ENCODE measurements around the gene GOLGA1. TPM values are rescaled to one million over a fixed set of nuclear protein-coding genes. Genes with fewer than 3 reads are reported as not detected.
"Not testable (repeated sequence)": the region's sequence is repeated elsewhere in the genome, so short reads cannot be mapped to it uniquely, and the experiment has no call there.

The GOLGA1 gene
- total and polyA plus RNA-seq, 9 donors = 9.1 to 14.2 (median 10.0) TPM

- no peaks in the 10 kb centered on the region for H3K9me3 ChIP-seq (replicated peaks; ENCODE audit: control insufficient read depth, low read depth, low read length)
- H3K27me3 ChIP-seq (ENCODE audit: control insufficient read depth, insufficient read depth, low read length) = no peaks in the 10 kb centered on the region
- DNase-seq = no peak
- H3K4me1 ChIP-seq (ENCODE audit: control insufficient read depth, insufficient read depth, low read length) = peaks cover 52% of the 10 kb centered on the region
- peak overlapping the region; percentile 93 for H3K27ac ChIP-seq (ENCODE audit: low read length)
- H3K36me3 ChIP-seq (ENCODE audit: control insufficient read depth, insufficient read depth, low read length) = no peaks in the 10 kb centered on the region
- H3K4me3 ChIP-seq (ENCODE audit: low read length) = no peak overlapping the region
- 74% methylated on average over 4 of the region's 14 CpGs for WGBS (ENCODE audit: insufficient coverage)
These were observed 99.6 kb downstream of the GOLGA1 start for GRCh38 chr9:124841075-124841821.

DNA sequence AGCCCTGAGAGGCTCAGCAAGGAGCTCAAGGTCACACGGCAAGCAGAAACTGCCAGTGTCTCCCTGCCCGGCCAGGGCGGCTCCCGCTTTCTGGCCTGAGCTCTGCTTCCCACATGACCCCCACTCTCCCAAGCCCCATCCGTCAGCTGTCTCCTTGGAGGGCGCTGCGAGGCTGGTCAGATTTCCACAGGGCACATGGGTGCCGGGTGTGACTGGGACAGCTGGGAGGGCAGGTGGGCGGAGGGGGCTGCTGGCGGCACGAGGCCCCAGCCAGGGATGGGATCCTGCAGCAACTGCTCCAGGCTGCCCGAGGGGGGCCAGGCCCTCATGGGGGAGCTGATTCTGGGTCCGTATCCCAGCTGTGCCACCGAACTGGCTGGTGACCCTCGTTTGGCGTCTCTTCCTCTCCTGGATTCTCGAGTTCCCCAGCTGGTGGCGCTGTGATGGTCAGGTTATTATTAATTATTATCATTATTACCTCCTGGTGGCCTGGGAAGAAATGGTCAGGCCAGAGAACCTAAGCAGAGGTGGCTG lies 100.5 kb downstream of the GOLGA1 start:
- peak; percentile 93 for DNase-seq
- Histone ChIP-seq H3K27ac (ENCODE audit: low read length) (peak overlapping the region; percentile 96), H3K4me3 (ENCODE audit: low read length) (no peak overlapping the region)

DNA sequence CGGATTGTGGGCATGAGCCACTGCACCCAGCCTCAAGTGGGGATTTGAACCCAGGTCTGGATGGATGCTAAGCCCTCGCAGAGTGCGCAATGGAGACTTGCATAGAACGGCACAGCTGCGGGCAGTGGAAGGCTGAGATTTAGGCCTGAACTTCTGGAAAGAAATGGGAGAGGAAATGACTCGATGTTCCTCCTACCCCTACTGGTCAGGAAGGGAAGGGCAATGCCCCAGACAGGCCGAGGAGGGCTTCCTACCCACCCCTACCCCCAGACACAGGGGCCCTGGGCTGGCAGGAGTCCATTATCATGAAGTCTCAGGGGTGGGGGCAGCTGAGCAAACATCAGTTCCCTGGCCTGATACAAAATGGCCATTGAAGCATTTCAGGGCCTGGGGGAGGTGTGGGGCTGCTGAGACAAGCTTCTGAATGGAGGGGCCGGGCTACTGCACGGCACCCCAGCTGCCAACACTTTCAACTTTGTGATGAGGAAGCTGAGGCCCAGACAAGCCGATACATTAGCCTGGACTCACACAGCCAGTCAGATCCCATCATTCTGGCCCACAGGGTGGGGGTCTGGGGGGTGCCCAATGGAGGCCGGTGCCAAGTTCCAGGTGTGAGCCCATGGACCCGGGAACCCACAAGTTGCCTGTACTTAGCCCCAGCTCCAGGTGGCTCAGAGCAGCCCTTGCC lies 101.1 kb downstream of the GOLGA1 start:
- peak; percentile 72 for DNase-seq
- Histone ChIP-seq H3K36me3 (ENCODE audit: control insufficient read depth, insufficient read depth, low read length) (no peaks in the 10 kb centered on the region), H3K9me3 (replicated peaks; ENCODE audit: control insufficient read depth, low read depth, low read length) (no peaks in the 10 kb centered on the region), H3K27ac (ENCODE audit: low read length) (peak overlapping the region; percentile 96), H3K4me3 (ENCODE audit: low read length) (no peak overlapping the region), H3K27me3 (ENCODE audit: control insufficient read depth, insufficient read depth, low read length) (no peaks in the 10 kb centered on the region), H3K4me1 (ENCODE audit: control insufficient read depth, insufficient read depth, low read length) (peaks cover 66% of the 10 kb centered on the region)
- 65% methylated on average over 5 of the region's 12 CpGs for WGBS (ENCODE audit: insufficient coverage)

More for the DNA sequence above, 100.5 kb downstream of the GOLGA1 start:
- Histone ChIP-seq H3K36me3 (ENCODE audit: control insufficient read depth, insufficient read depth, low read length) (no peaks in the 10 kb centered on the region), H3K4me1 (ENCODE audit: control insufficient read depth, insufficient read depth, low read length) (peaks cover 60% of the 10 kb centered on the region), H3K27me3 (ENCODE audit: control insufficient read depth, insufficient read depth, low read length) (no peaks in the 10 kb centered on the region), H3K9me3 (replicated peaks; ENCODE audit: control insufficient read depth, low read depth, low read length) (no peaks in the 10 kb centered on the region)
- 61% methylated on average over 5 of the region's 18 CpGs for WGBS (ENCODE audit: insufficient coverage)

DNA sequence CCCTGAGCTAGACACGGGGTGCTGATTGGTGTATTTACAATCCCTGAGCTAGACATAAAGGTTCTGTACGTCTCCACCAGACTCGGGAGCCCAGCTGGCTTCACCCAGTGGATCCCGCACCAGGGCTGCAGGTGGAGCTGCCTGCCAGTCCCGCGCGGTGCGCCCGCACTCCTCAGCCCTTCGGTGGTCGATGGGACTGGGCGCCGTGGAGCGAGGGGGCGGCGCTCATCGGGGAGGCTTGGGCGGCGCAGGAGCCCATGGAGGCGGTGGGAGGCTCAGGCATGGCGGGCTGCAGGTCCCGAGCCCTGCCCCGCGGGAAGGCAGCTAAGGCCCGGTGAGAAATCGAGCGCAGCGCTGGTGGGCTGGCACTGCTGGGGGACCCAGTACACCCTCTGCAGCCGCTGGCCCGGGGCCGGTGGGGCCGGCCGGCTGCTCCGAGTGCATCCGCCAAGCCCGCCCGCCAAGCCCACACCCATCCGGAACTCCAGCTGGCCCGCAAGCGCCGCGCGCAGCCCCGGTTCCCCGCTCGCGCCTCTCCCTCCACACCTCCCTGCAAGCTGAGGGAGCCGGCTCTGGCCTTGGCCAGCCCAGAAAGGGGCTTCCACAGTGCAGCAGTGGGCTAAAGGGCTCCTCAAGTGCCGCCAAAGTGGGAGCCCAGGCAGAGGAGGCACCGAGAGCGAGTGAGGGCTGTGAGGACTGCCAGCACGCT lies 102.2 kb downstream of the GOLGA1 start:
- not testable (repeated sequence) for H3K36me3 ChIP-seq (ENCODE audit: control insufficient read depth, insufficient read depth, low read length); H3K27ac ChIP-seq (ENCODE audit: low read length); H3K4me3 ChIP-seq (ENCODE audit: low read length); H3K9me3 ChIP-seq (replicated peaks; ENCODE audit: control insufficient read depth, low read depth, low read length); DNase-seq; H3K27me3 ChIP-seq (ENCODE audit: control insufficient read depth, insufficient read depth, low read length)
- peaks cover 68% of the 10 kb centered on the region for H3K4me1 ChIP-seq (ENCODE audit: control insufficient read depth, insufficient read depth, low read length)
- WGBS (ENCODE audit: insufficient coverage) = 60% methylated on average over 22 of the region's 52 CpGs

DNA sequence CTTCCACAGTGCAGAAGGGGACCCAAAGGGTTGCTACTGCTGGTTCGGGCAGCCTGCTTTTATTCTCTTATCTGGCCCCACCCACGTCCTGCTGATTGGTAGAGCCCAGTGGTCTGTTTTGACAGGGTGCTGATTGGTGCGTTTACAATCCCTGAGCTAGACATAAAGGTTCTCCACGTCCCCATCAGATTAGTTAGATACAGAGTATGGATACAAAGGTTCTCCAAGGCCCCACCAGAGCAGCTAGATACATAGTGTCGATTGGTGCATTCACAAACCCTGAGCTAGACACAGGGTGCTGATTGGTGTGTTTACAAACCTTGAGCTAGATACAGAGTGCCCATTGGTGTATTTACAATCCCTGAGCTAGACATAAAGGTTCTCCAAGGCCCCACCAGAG lies 102.8 kb downstream of the GOLGA1 start:
- not testable (repeated sequence) for H3K36me3 ChIP-seq (ENCODE audit: control insufficient read depth, insufficient read depth, low read length); H3K9me3 ChIP-seq (replicated peaks; ENCODE audit: control insufficient read depth, low read depth, low read length); H3K27me3 ChIP-seq (ENCODE audit: control insufficient read depth, insufficient read depth, low read length); DNase-seq; H3K4me3 ChIP-seq (ENCODE audit: low read length); H3K27ac ChIP-seq (ENCODE audit: low read length)
- peaks cover 66% of the 10 kb centered on the region for H3K4me1 ChIP-seq (ENCODE audit: control insufficient read depth, insufficient read depth, low read length)
- WGBS (ENCODE audit: insufficient coverage) = no CpG with 5 or more reads among the region's 5 CpGs

DNA sequence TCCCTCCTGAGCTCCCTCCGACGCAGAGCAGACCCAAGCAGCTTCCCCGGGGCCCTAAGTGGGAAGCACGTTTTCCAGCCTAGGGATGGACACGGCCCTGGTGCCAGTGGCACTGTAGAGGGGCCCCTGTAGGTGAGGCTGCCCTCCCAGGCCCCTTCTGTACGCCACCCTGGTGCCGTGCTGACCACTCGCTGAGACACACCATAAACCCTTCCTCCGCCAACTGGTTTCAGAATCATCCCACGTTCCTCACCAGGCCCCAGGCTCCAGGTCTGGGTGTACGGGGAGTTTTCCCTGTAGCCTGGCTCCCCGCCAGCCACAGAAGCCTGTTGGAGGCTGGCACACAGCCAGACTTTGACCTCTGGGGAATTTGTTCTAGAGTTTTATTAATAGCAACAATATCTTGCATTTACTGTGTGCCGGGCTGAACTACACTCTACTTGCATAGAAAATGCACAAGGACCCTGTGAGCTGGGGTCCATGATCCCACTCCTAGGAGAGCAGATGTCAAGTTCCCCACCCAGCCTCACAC lies 105.8 kb downstream of the GOLGA1 start:
- 55% methylated on average over 10 of the region's 13 CpGs for WGBS (ENCODE audit: insufficient coverage)
- H3K4me3 ChIP-seq (ENCODE audit: low read length) = no peak overlapping the region
- H3K9me3 ChIP-seq (replicated peaks; ENCODE audit: control insufficient read depth, low read depth, low read length) = no peaks in the 10 kb centered on the region
- H3K36me3 ChIP-seq (ENCODE audit: control insufficient read depth, insufficient read depth, low read length) = no peaks in the 10 kb centered on the region
- DNase-seq = peak; percentile 84
- H3K27me3 ChIP-seq (ENCODE audit: control insufficient read depth, insufficient read depth, low read length) = no peaks in the 10 kb centered on the region
- H3K4me1 ChIP-seq (ENCODE audit: control insufficient read depth, insufficient read depth, low read length) = peaks cover 71% of the 10 kb centered on the region
- H3K27ac ChIP-seq (ENCODE audit: low read length) = peak overlapping the region; percentile 86

DNA sequence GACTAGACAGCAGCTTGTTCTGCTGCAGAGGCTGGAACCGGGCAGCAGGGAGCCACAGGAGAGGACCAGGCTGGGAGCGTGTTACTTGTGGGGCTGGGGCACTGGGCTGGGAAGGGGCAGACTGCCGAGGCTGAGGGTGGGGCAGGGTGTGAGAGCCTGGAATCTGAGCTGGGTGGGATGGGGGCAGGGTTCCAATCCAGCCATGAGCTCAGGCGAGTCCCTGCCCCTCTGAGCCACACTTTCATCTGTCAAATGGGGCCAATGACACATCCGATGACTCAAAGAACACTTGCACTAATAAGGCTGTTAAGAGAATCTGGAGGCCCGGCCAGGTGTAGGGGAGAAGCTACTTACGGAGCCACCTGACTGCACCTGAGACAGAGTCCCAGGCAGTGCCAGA lies 106.3 kb downstream of the GOLGA1 start:
- Histone ChIP-seq H3K4me3 (ENCODE audit: low read length) (no peak overlapping the region), H3K27me3 (ENCODE audit: control insufficient read depth, insufficient read depth, low read length) (no peaks in the 10 kb centered on the region), H3K4me1 (ENCODE audit: control insufficient read depth, insufficient read depth, low read length) (peaks cover 66% of the 10 kb centered on the region), H3K36me3 (ENCODE audit: control insufficient read depth, insufficient read depth, low read length) (no peaks in the 10 kb centered on the region), H3K9me3 (replicated peaks; ENCODE audit: control insufficient read depth, low read depth, low read length) (no peaks in the 10 kb centered on the region), H3K27ac (ENCODE audit: low read length) (peak overlapping the region; percentile 86)
- DNase-seq = peak; percentile 56
- 53% methylated on average over 5 of the region's 7 CpGs for WGBS (ENCODE audit: insufficient coverage)

DNA sequence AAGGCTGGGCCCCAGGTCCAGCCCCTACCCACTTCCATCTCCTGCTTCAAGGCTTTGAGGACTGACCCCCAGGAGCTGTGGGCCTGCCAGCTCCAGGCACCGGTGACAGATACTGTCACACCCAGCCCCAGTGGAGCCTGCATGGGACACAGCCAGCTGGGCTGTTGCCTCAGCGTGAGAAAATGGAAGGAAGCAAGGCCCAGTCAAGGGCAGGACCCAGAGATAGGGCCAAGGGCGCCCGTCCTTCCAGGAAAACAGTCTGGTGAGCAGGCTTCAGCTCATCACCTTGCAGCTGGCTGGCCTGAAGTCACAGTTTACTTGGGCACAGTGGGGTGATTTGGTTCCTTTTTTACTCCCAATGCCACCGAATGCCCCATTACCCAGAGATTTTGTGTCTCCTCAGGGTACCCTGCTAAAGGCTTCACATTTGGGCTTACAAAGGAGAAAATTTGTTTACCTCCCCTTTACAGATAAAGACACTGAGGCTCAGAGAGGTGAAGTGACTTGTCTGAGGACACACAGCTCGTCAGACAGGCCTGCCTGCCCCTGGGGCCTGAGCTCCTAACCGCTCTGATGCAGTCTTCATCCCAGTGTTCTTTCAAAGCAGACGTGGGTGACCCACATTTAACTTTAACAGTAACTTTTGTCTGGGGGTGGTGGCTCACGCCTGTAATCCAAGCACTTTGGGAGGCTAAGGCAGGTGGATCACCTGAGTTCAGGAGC lies 109.1 kb downstream of the GOLGA1 start:
- WGBS (ENCODE audit: insufficient coverage) = 33% methylated on average over 3 of the region's 9 CpGs
- peak; percentile 67 for DNase-seq

DNA sequence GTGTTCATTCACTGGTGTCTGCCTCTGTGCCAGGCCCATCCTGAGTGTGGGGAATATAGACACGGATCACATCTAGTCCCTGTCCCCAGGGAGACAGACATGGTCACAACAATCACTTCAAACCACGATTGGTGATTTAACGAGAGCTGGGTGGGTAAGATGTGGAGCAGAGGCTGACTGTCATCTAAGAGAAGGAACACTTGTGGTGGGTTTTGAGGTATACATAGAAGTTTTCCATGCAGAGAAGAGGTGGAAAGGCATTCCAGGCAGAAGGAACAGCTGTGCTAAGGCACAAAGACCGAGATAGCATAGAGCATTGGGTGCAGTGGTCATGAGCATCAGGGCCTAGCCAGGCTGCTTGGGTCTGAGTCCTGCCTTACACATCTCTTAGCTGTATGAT lies 110.3 kb downstream of the GOLGA1 start:
- no peak for DNase-seq
- no peak overlapping the region for H3K27ac ChIP-seq (ENCODE audit: low read length)
- WGBS (ENCODE audit: insufficient coverage) = 100% methylated on average over 2 of the region's 4 CpGs
- no peaks in the 10 kb centered on the region for H3K27me3 ChIP-seq (ENCODE audit: control insufficient read depth, insufficient read depth, low read length)
- no peaks in the 10 kb centered on the region for H3K36me3 ChIP-seq (ENCODE audit: control insufficient read depth, insufficient read depth, low read length)
- peaks cover 2% of the 10 kb centered on the region for H3K9me3 ChIP-seq (replicated peaks; ENCODE audit: control insufficient read depth, low read depth, low read length)
- H3K4me3 ChIP-seq (ENCODE audit: low read length) = no peak overlapping the region
- peaks cover 48% of the 10 kb centered on the region for H3K4me1 ChIP-seq (ENCODE audit: control insufficient read depth, insufficient read depth, low read length)

More for the DNA sequence above, 109.1 kb downstream of the GOLGA1 start:
- Histone ChIP-seq H3K9me3 (replicated peaks; ENCODE audit: control insufficient read depth, low read depth, low read length) (no peaks in the 10 kb centered on the region), H3K27ac (ENCODE audit: low read length) (peak overlapping the region; percentile 90), H3K4me1 (ENCODE audit: control insufficient read depth, insufficient read depth, low read length) (peaks cover 59% of the 10 kb centered on the region), H3K27me3 (ENCODE audit: control insufficient read depth, insufficient read depth, low read length) (no peaks in the 10 kb centered on the region), H3K36me3 (ENCODE audit: control insufficient read depth, insufficient read depth, low read length) (no peaks in the 10 kb centered on the region), H3K4me3 (ENCODE audit: low read length) (no peak overlapping the region)

All from muscle of leg (tissue), 11 donors.